HG02623 (cell line): Measurements from ENCODE around the gene MAGEF1.

Experiments used
- ATAC-seq: cut with Tn5 transposase; IDR thresholded peaks from one replicate; pipeline ENCODE4 v1.9.1; 2021; ENCODE audit warnings: moderate library complexity; ENCODE audit not compliant: unreplicated experiment

The MAGEF1 gene

DNA sequence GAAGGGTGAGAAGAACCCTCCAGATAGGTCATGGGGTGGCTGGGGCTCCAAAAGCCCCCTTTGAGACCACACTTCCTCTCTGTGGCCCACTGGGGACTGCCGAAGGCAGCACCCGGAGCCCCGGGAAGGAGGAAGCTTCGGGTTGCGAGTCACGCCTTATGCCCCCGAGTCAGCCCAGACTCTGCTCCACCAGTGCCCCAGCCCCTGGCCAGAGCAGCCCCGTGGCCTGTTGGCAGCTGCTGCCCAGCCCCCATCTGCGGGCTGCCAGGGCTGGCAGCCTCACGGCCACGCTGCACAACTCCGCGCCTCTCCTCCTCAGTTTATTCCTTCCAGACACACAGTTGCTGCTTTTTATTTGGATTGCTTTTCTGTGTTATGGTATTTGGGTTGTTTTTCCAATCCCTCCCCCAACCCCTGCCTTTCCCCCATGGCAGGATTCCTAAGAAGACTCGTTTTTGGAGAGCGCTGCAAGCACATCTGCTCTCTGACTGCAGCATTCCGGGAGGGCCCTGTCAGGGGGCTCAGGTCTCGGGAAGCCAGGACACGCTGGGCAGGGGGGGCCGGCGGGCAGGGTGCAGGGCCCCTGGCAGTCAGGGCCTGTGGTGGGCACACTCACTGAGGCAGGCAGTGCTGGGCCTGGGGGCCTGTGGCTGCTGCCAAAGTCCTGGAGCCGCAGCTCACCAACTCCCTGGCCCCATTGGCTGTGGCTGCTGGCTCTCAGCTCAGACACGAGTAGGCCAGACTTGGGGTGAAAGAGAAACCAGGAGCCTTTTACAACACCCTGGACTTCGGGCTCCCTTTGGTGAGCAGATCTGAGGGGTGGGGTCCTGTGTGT lies 20.2 kb downstream of the MAGEF1 start:
- no peak for ATAC-seq

DNA sequence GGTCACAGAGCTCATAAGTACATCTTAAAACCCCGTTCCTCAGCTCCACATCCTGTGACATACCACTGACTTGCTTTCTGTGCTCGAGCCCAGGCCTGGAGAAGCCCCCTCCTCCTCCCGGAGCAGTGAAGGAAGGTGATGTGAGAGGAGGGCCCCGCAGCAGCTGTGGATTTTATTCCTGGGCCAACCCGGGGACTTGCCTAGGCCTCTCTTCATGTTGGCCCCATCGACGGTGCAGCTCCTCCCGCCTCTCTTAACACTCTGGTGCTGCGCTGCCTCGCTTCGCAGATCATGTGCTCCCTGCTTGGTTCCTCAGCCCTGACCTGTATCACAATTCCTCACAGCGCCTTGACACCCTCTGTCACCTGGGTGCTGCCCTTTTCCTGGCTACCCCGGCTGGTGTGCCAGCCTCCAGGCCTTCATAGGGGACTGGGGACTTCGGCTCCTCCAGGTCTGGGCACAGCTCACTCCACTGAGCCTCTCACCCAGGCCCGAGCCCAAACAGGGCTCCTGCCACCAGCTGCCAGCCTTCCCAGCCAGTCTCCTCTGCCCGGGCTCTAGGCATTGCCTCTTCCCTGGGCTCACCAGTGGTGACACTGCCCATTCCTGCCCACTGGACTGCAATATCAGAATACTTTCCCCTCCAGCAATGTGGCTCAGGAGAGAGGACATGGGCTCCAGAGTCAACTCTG lies 21.5 kb downstream of the MAGEF1 start:
- no peak for ATAC-seq

DNA sequence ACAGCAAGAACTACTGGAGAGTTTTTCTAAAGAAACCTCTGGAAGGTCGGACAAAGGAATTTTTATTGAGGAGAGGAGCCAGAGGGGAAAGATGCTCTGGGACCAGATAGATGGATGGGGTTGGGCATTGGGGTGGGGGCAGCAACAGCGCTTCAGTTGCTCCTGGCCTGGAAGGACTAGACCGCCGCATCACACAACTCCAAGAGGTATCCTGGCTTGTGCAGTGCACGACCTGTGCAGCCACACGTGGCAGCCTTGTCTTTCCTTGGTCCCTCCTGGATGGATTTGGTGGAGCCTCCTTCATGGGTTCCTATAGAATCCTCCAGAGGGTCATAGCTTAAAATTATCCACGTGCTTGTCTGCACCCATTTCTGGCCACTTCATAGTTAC lies 23.0 kb downstream of the MAGEF1 start:
- ATAC-seq, result no peak

GRCh38 chr3:184688251-184688881 lies 23.5 kb downstream of the MAGEF1 start:
- ATAC-seq, result no peak

DNA sequence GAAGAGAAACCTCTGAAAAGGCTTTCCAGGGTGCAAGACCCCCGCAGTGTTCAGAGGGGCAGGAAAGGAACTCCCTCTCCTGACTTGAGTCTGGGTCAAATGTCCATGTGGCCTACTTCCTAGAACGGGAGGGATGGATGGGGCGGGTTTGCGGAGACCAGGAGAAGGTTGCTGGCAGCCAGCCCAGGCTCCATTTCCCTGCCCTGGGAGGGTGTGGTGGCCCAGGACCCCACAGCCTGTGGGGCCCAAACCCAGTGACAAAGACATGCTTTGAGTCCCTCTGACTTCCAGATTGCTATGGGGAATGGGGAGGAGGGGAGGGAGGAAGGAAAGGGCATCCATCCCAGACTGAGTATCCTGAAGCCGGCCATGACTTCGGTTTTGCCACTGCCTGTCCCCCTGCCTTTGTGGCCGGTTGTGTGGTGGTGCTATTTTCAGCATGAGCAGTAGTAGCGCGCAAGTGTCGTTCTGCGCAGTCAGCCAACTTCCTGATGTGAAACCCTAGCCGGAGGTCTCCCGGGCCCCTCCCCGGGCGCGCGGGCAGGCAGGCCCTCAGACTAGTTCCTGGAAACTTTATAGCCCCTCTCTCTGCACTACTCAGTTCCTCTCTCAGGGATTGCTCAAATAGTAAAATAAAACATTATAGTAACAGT lies 24.4 kb downstream of the MAGEF1 start:
- ATAC-seq, result no peak

DNA sequence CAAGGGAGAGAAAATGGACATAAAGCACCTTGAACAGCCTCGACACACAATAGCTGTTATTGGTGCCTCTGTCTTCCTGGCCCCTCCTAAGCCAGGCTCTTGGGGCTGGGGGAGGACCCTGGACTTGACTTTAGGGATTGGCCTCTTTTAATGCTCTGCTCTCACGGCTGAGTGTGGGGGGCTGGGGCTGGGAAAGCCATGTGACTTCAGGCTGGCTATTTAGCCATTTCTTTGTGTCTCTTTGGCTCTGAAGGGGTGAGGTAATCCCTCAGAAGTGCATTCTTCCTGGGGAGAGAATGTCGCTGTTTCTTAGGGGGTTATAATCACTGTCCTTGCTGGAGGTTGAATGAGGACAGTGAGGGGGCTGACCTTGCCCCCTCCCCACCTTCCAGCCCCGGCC lies 26.2 kb downstream of the MAGEF1 start:
- ATAC-seq, result no peak

GRCh38 chr3:184685055-184685454 lies 26.8 kb downstream of the MAGEF1 start:
- ATAC-seq, result no peak

GRCh38 chr3:184683900-184684560 lies 27.8 kb downstream of the MAGEF1 start:
- ATAC-seq, result no peak

- no peak for ATAC-seq
Observed at GRCh38 chr3:184683234-184683633, 28.6 kb downstream of the MAGEF1 start.

GRCh38 chr3:184682671-184683070 lies 29.2 kb downstream of the MAGEF1 start:
- ATAC-seq, result no peak

DNA sequence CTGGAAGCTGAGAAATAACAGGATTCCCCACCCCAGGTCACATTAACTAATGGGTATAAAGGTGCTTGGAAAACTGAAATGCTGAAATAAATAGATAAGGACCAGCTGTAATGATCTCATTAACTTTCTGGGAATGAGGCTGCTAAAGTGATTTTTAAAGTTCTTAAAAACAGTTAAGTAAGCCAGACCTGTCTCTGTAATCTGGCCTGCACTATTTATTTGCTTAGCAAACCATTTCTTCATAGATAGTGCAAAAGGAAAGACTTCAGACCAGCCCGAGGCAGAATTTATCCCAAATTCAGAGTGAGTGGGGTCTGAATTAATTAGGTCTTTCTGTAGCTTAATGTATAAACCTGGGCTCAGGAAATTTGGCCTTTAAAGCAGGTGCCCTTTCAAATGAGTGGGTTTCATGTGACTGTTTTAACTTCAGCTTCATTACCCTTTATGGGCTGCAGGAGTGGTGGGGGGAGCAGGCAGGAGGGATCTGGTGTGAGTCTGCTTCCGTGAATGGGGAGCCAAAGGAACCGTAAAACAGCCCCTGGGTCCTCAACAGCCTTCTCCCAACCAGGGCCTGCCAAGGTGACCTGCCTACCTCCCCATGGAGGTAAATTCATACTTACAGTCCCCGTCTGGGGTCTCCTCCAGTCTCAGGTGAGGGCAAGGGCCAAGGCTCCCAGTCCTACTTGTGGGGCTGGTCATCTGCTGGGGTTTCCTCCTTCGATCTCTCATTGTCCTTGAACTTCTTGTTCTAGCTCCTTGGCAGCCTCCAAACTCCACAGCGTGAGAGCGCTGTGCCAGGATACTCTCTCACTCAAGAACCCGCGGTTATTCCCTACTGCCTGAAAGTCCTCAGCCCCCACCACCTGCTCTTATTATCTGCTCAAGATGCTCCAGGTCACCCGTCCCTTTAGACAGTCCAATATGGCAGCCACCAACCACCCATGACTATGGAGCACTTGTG lies 31.2 kb downstream of the MAGEF1 start:
- no peak for ATAC-seq

GRCh38 chr3:184679056-184679816 lies 32.6 kb downstream of the MAGEF1 start:
- no peak for ATAC-seq

DNA sequence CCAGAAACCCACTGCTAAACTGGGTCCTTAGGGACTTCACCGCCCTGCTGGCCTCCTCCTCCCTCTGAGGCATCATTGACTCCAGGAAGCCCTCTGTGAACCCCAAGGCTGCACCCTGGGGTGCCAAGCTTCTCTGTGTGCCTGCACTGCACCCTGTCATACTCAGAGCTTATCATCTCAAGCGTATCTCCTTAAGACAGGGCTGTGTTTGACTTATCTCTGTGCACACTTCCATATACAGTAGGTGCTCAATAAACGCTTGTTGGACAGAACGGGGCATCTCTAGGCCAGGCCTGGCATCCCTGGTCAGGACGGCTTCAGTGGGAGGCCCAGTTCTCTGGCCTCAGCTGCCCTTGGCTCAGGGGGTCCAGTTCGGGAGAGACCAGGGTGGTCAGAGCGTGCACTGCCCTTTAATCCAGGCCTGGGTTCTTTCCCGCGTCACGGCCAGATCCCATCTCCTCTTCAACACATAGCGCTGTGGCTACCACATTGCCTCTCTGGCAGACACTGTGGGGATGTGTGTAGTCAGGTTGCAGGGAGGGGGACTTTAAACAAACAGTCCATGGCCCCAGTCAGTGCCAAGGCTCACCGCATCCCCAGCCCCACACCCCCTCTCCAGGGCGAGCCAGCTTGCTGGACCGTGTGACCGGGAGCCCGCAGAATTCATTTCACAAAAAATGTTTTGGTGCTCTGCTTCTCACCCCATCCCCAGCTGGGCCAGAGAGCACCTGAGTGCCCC lies 33.4 kb downstream of the MAGEF1 start:
- no peak for ATAC-seq

GRCh38 chr3:184677344-184678316 lies 34.2 kb downstream of the MAGEF1 start:
- no peak for ATAC-seq

- no peak for ATAC-seq
Observed at GRCh38 chr3:184676927-184677326, 34.9 kb downstream of the MAGEF1 start.

DNA sequence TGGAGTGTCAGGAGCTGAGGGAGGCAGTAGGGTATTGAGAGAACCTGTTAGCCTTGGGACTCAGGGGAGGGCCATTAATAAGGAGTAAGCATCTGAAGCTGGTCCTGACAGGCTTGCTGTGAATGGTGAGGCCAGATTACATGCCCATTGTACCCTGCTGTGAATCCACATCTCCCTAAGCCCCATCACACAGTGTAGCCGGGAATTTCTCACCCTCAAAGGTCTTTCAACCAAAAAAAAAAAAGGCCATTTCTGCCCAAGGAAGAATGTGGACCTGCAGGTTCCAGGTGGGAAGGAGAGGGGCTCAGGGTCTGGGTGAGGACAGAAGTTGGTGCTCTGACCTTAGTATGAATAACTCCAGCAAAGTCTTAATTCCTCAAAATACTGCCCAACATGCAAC lies 37.2 kb downstream of the MAGEF1 start:
- no peak for ATAC-seq
